ENCODE measurements around the gene EIF2AK3. TPM values are rescaled to one million over a fixed set of nuclear protein-coding genes. Genes with fewer than 3 reads are reported as not detected.

Gene EIF2AK3
- polyA plus RNA-seq, 1 donor (not counting 4 experiments of a cell fraction or from before 2014, with no cell fraction given) = 10.9 TPM

GRCh38 chr2:88637464-88637863 is 10.2 kb upstream of the EIF2AK3 start:
- Histone ChIP-seq H3K27me3 (ENCODE audit: control insufficient read depth, extremely low read depth, insufficient read depth, low read length) (no peaks in the 10 kb centered on the region), H3K4me3 (ENCODE audit: control insufficient read depth in 2 of 3, extremely low read depth in 1 of 3, insufficient read depth in 2 of 3, low read depth in 1 of 3, low read length in 3 of 3) (no peak overlapping the region), H3K36me3 (ENCODE audit: control insufficient read depth in 2 of 2, extremely low read depth in 1 of 2, insufficient read depth in 2 of 2, low read length in 2 of 2) (no peaks in the 10 kb centered on the region), H3K4me1 (ENCODE audit: control insufficient read depth, extremely low read depth, insufficient read depth, low read length) (peaks cover 17% of the 10 kb centered on the region), H4K20me1 (ENCODE audit: control insufficient read depth, extremely low read depth, insufficient read depth, low read length) (no peaks in the 10 kb centered on the region), H3K27ac (ENCODE audit: control insufficient read depth, insufficient read depth, low read length) (no peak overlapping the region), H3K9ac (ENCODE audit: control insufficient read depth, extremely low read depth, insufficient read depth, low read length) (no peak overlapping the region), H3K9me1 (ENCODE audit: control insufficient read depth, extremely low read depth, insufficient read depth, low read length) (no peaks in the 10 kb centered on the region), H2AFZ (ENCODE audit: control insufficient read depth, low read length) (no peak overlapping the region), H3K4me2 (ENCODE audit: control insufficient read depth, extremely low read depth, insufficient read depth, low read depth, low read length) (no peak overlapping the region), H3K79me2 (ENCODE audit: control insufficient read depth, insufficient read depth, low read length) (no peaks in the 10 kb centered on the region), H3K9me3 (ENCODE audit: control insufficient read depth, low read depth, low read length) (no peaks in the 10 kb centered on the region)
- FAIRE-seq (no peak), DNase-seq (ENCODE audit: low read depth, low spot score) (no peak)
- dilution Hi-C loops (cut with MboI; ENCODE audit: extremely low pct_ligation_motif_present, low sequenced_read_pairs) = no loop called here
- TF ChIP-seq EZH2 (IDR thresholded peaks at IDR 0.05; ENCODE audit: low read length) = no peak
- TF ChIP-seq CTCF (optimal IDR thresholded peaks at IDR 0.05 in 1 of 3, IDR thresholded peaks at IDR 0.05 in 1 of 3, conservative IDR thresholded peaks at IDR 0.05 in 1 of 3; ENCODE audit: extremely low read depth in 1 of 3, insufficient read depth in 2 of 3, low read length in 3 of 3) = no peak

GRCh38 chr2:88636026-88636425 is 8.8 kb upstream of the EIF2AK3 start:
- Histone ChIP-seq H3K27me3 (ENCODE audit: control insufficient read depth, extremely low read depth, insufficient read depth, low read length) (no peaks in the 10 kb centered on the region), H3K4me3 (ENCODE audit: control insufficient read depth in 2 of 3, extremely low read depth in 1 of 3, insufficient read depth in 2 of 3, low read depth in 1 of 3, low read length in 3 of 3) (no peak overlapping the region), H3K27ac (ENCODE audit: control insufficient read depth, insufficient read depth, low read length) (no peak overlapping the region), H3K9me3 (ENCODE audit: control insufficient read depth, low read depth, low read length) (no peaks in the 10 kb centered on the region), H2AFZ (ENCODE audit: control insufficient read depth, low read length) (no peak overlapping the region), H3K4me1 (ENCODE audit: control insufficient read depth, extremely low read depth, insufficient read depth, low read length) (peaks cover 17% of the 10 kb centered on the region), H4K20me1 (ENCODE audit: control insufficient read depth, extremely low read depth, insufficient read depth, low read length) (no peaks in the 10 kb centered on the region), H3K79me2 (ENCODE audit: control insufficient read depth, insufficient read depth, low read length) (no peaks in the 10 kb centered on the region), H3K4me2 (ENCODE audit: control insufficient read depth, extremely low read depth, insufficient read depth, low read depth, low read length) (no peak overlapping the region), H3K9me1 (ENCODE audit: control insufficient read depth, extremely low read depth, insufficient read depth, low read length) (no peaks in the 10 kb centered on the region), H3K36me3 (ENCODE audit: control insufficient read depth in 2 of 2, extremely low read depth in 1 of 2, insufficient read depth in 2 of 2, low read length in 2 of 2) (no peaks in the 10 kb centered on the region), H3K9ac (ENCODE audit: control insufficient read depth, extremely low read depth, insufficient read depth, low read length) (no peak overlapping the region)
- FAIRE-seq (peak; percentile 5), DNase-seq (ENCODE audit: low read depth, low spot score) (no peak)
- no peak for TF ChIP-seq EZH2 (IDR thresholded peaks at IDR 0.05; ENCODE audit: low read length)
- TF ChIP-seq CTCF (optimal IDR thresholded peaks at IDR 0.05 in 1 of 3, IDR thresholded peaks at IDR 0.05 in 1 of 3, conservative IDR thresholded peaks at IDR 0.05 in 1 of 3; ENCODE audit: extremely low read depth in 1 of 3, insufficient read depth in 2 of 3, low read length in 3 of 3) = no peak
- dilution Hi-C loops (cut with MboI; ENCODE audit: extremely low pct_ligation_motif_present, low sequenced_read_pairs) = no loop called here
